Immature natural killer cell (primary cell): Measurements from ENCODE around the gene AFMID. TPM values are rescaled to one million over a fixed set of nuclear protein-coding genes. Genes with fewer than 3 reads are reported as not detected.

Source experiments
- DNase-seq, 3 donors: peaks; one replicate each; pipeline ENCODE4 v3.0.0; 2022; ENCODE audit warnings: mixed read lengths in 1 of 3
- H3K27ac Mint-ChIP-seq, 6 donors: one replicate each; pipeline ENCODE4 v1.8.0; 2020; ENCODE audit warnings: mixed read lengths in 6 of 6, mild to moderate bottlenecking in 5 of 6, inconsistent platforms in 4 of 6, moderate library complexity in 3 of 6
- H3K27me3 Mint-ChIP-seq, 3 donors: one replicate each; pipeline ENCODE4 v1.8.0; 2020 to 2021; ENCODE audit warnings: low read depth in 3 of 3, mild to moderate bottlenecking in 3 of 3, mixed read lengths in 3 of 3, moderate library complexity in 3 of 3, inconsistent platforms in 1 of 3
- H3K36me3 Mint-ChIP-seq, 3 donors: one replicate each; pipeline ENCODE4 v1.8.0; 2020; ENCODE audit warnings: mixed read lengths in 3 of 3, inconsistent platforms in 2 of 3, mild to moderate bottlenecking in 2 of 3
- H3K4me1 Mint-ChIP-seq, 2 donors: one replicate each; pipeline ENCODE4 v1.8.0; 2020; ENCODE audit warnings: inconsistent platforms in 2 of 2, mild to moderate bottlenecking in 2 of 2, mixed read lengths in 2 of 2, moderate library complexity in 1 of 2
- H3K4me3 Mint-ChIP-seq, 5 donors: one replicate each; pipeline ENCODE4 v1.8.0; 2020; ENCODE audit warnings: mild to moderate bottlenecking in 5 of 5, mixed read lengths in 5 of 5, inconsistent platforms in 3 of 5, moderate library complexity in 3 of 5
- H3K9me3 Mint-ChIP-seq, 6 donors: one replicate each; pipeline ENCODE4 v1.8.0; 2020; ENCODE audit warnings: mild to moderate bottlenecking in 6 of 6, mixed read lengths in 6 of 6, inconsistent platforms in 4 of 6, moderate library complexity in 3 of 6
- polyA plus RNA-seq, 3 donors: library from polyadenylated mRNA; unstranded; fragments of 300-500 nt; fragmentation: Illumina TruSeq; gene quantifications; one replicate each; pipeline ENCODE4 v1.2.3, GENCODE V29; 2021

The AFMID gene
- polyA plus RNA-seq, 3 donors from 2014 or later, result 1.0 to 3.2 (median 1.2) TPM

GRCh38 chr17:78237401-78238012 is 50.3 kb downstream of the AFMID start:
- Mint-ChIP-seq H3K4me1 (peaks cover 0 to 3% of the 10 kb centered on the region in 2 donors), H3K27me3 (peaks cover 0 to 4% (median 3%) of the 10 kb centered on the region in 3 donors), H3K4me3 (no peak overlapping the region), H3K27ac (no peak overlapping the region), H3K36me3 (no peaks in the 10 kb centered on the region), H3K9me3 (no peaks in the 10 kb centered on the region)
- no peak for DNase-seq

- Mint-ChIP-seq H3K4me3 (no peak overlapping the region), H3K9me3 (no peaks in the 10 kb centered on the region), H3K27ac (no peak overlapping the region), H3K4me1 (no peaks in the 10 kb centered on the region), H3K36me3 (no peaks in the 10 kb centered on the region), H3K27me3 (peaks cover 0 to 1% (median 0%) of the 10 kb centered on the region in 3 donors)
- DNase-seq, result no peak
These were observed 51.8 kb downstream of the AFMID start for GRCh38 chr17:78238823-78239488.

GRCh38 chr17:78239489-78239931 is 52.3 kb downstream of the AFMID start:
- Mint-ChIP-seq H3K36me3 (no peaks in the 10 kb centered on the region), H3K4me1 (no peaks in the 10 kb centered on the region), H3K27me3 (peaks cover 0 to under 1% (median 0%) of the 10 kb centered on the region in 3 donors), H3K9me3 (no peaks in the 10 kb centered on the region), H3K27ac (no peak overlapping the region), H3K4me3 (no peak overlapping the region)
- DNase-seq, result no peak

GRCh38 chr17:78240012-78240655 is 53.0 kb downstream of the AFMID start:
- Mint-ChIP-seq H3K36me3 (no peaks in the 10 kb centered on the region), H3K27me3 (no peaks in the 10 kb centered on the region), H3K27ac (peak overlapping the region in 1 of 6 donors; percentile 11), H3K4me3 (no peak overlapping the region), H3K4me1 (no peaks in the 10 kb centered on the region), H3K9me3 (no peaks in the 10 kb centered on the region)
- no peak for DNase-seq

- H3K4me1 Mint-ChIP-seq, result no peaks in the 10 kb centered on the region
- H3K27me3 Mint-ChIP-seq, result no peaks in the 10 kb centered on the region
- H3K27ac Mint-ChIP-seq, result no peak overlapping the region
- no peaks in the 10 kb centered on the region for H3K9me3 Mint-ChIP-seq
- no peak overlapping the region for H3K4me3 Mint-ChIP-seq
- DNase-seq, result no peak
- peaks cover 0 to 2% (median 0%) of the 10 kb centered on the region in 3 donors for H3K36me3 Mint-ChIP-seq
These were observed 53.7 kb downstream of the AFMID start for GRCh38 chr17:78240839-78241238.

GRCh38 chr17:78241277-78242023 is 54.3 kb downstream of the AFMID start:
- no peak overlapping the region for H3K4me3 Mint-ChIP-seq
- H3K9me3 Mint-ChIP-seq, result no peaks in the 10 kb centered on the region
- H3K4me1 Mint-ChIP-seq, result no peaks in the 10 kb centered on the region
- H3K27ac Mint-ChIP-seq, result no peak overlapping the region
- DNase-seq, result no peak
- H3K27me3 Mint-ChIP-seq, result no peaks in the 10 kb centered on the region
- H3K36me3 Mint-ChIP-seq, result peaks cover 0 to 2% (median 0%) of the 10 kb centered on the region in 3 donors

GRCh38 chr17:78242024-78242742 is 55.0 kb downstream of the AFMID start:
- Mint-ChIP-seq H3K9me3 (no peaks in the 10 kb centered on the region), H3K36me3 (peaks cover 0 to 2% (median 0%) of the 10 kb centered on the region in 3 donors), H3K4me1 (no peaks in the 10 kb centered on the region), H3K27me3 (peaks cover 0 to 1% (median 0%) of the 10 kb centered on the region in 3 donors), H3K4me3 (no peak overlapping the region), H3K27ac (peak overlapping the region in 1 of 6 donors; percentile 53)
- DNase-seq, result no peak

- Mint-ChIP-seq H3K36me3 (peaks cover 0 to 2% (median 0%) of the 10 kb centered on the region in 3 donors), H3K4me3 (no peak overlapping the region), H3K4me1 (peaks cover 3 to 8% of the 10 kb centered on the region in 2 donors), H3K9me3 (no peaks in the 10 kb centered on the region), H3K27ac (no peak overlapping the region), H3K27me3 (peaks cover 0 to 3% (median 2%) of the 10 kb centered on the region in 3 donors)
- DNase-seq, result no peak
These were observed 60.1 kb downstream of the AFMID start for GRCh38 chr17:78247304-78247703.

- Mint-ChIP-seq H3K4me1 (peaks cover 13 to 15% of the 10 kb centered on the region in 2 donors), H3K9me3 (no peaks in the 10 kb centered on the region), H3K4me3 (no peak overlapping the region), H3K27me3 (peaks cover 2 to 5% (median 2%) of the 10 kb centered on the region in 3 donors), H3K27ac (no peak overlapping the region), H3K36me3 (peaks cover 0 to 2% (median 0%) of the 10 kb centered on the region in 3 donors)
- DNase-seq, result no peak
These were observed 61.1 kb downstream of the AFMID start for GRCh38 chr17:78248051-78248914.

GRCh38 chr17:78249074-78249817 is 62.1 kb downstream of the AFMID start:
- Mint-ChIP-seq H3K27me3 (peaks cover 2 to 5% (median 2%) of the 10 kb centered on the region in 3 donors), H3K4me3 (no peak overlapping the region), H3K27ac (no peak overlapping the region), H3K4me1 (peaks cover 14 to 17% of the 10 kb centered on the region in 2 donors), H3K9me3 (no peaks in the 10 kb centered on the region), H3K36me3 (peaks cover 0 to 2% (median 0%) of the 10 kb centered on the region in 3 donors)
- no peak for DNase-seq

- Mint-ChIP-seq H3K27ac (no peak overlapping the region), H3K4me3 (no peak overlapping the region)
These were observed 63.0 kb downstream of the AFMID start for GRCh38 chr17:78249818-78250806.

More at GRCh38 chr17:78249818-78250806, 63.0 kb downstream of the AFMID start:
- H3K4me1 Mint-ChIP-seq, result peaks cover 20 to 22% of the 10 kb centered on the region in 2 donors
- DNase-seq, result no peak
- H3K9me3 Mint-ChIP-seq, result no peaks in the 10 kb centered on the region
- H3K36me3 Mint-ChIP-seq, result peaks cover 0 to 2% (median 0%) of the 10 kb centered on the region in 3 donors
- peaks cover 4 to 5% (median 4%) of the 10 kb centered on the region in 3 donors for H3K27me3 Mint-ChIP-seq
